ENCODE data around the gene ATG3. TPM values are rescaled to one million over a fixed set of nuclear protein-coding genes. Genes with fewer than 3 reads are reported as not detected.
A peak's percentile ranks its signal among the peaks of the same experiment; 100 is the strongest.

ATG3 gene
- total and polyA plus RNA-seq, 12 donors, result 14.0 to 64.3 (median 42.8) TPM

- no peak overlapping the region for H3K4me3 ChIP-seq
- no peaks in the 10 kb centered on the region for H3K9me3 ChIP-seq
- no peaks in the 10 kb centered on the region for H3K36me3 ChIP-seq
- ATAC-seq (no peak), DNase-seq (no peak)
- intact Hi-C loops (cut with DNase I), result no loop called here
- no peaks in the 10 kb centered on the region for H3K27me3 ChIP-seq
- 72 to 85% methylated on average over 3 of the region's 3 CpGs for WGBS, 2 donors
- TF ChIP-seq CTCF (IDR thresholded peaks at IDR 0.05), result no peak
- H3K27ac ChIP-seq, result no peak overlapping the region
- H3K4me1 ChIP-seq, result peaks cover 0 to 12% (median 7%) of the 10 kb centered on the region in 9 donors
Measured at GRCh38 chr3:112504123-112504522, 57.6 kb downstream of the ATG3 start.

- Histone ChIP-seq H3K36me3 (no peaks in the 10 kb centered on the region), H3K27ac (no peak overlapping the region), H3K4me3 (no peak overlapping the region), H3K9me3 (no peaks in the 10 kb centered on the region), H3K27me3 (no peaks in the 10 kb centered on the region), H3K4me1 (peaks cover 0 to 5% (median under 1%) of the 10 kb centered on the region in 9 donors)
- DNase-seq (no peak), ATAC-seq (no peak)
- no peak for TF ChIP-seq CTCF (IDR thresholded peaks at IDR 0.05)
- intact Hi-C loops (cut with DNase I), result no loop called here
- 93 to 94% methylated on average over 4 of the region's 4 CpGs for WGBS, 2 donors
Measured at GRCh38 chr3:112503304-112503972, 58.3 kb downstream of the ATG3 start.

- Histone ChIP-seq H3K36me3 (no peaks in the 10 kb centered on the region), H3K9me3 (no peaks in the 10 kb centered on the region), H3K27me3 (no peaks in the 10 kb centered on the region), H3K4me1 (no peaks in the 10 kb centered on the region), H3K4me3 (no peak overlapping the region), H3K27ac (no peak overlapping the region)
- WGBS, 2 donors, result 76 to 84% methylated on average over 2 of the region's 2 CpGs
- intact Hi-C loops (cut with DNase I), result no loop called here
- DNase-seq, result no peak
- peak in 2 of 8 donors; percentile 25 to 37 for ATAC-seq
- no peak for TF ChIP-seq CTCF (IDR thresholded peaks at IDR 0.05)
Measured at GRCh38 chr3:112500621-112501020, 61.1 kb downstream of the ATG3 start.

GRCh38 chr3:112498914-112499711 lies 62.6 kb downstream of the ATG3 start, which contains the start of gene BTLA:
Gene BTLA, minus strand, starts transcription at chr3:112499472. Its CDS starts 114 bp downstream, at chr3:112499358.
- Histone ChIP-seq H3K4me3 (peak within 1 kb of the TSS in 1 of 10 donors; percentile 38), H3K4me1 (no peaks in the 10 kb centered on the region), H3K27me3 (no peaks in the 10 kb centered on the region), H3K9me3 (peaks cover 0 to 8% (median 0%) of the 10 kb centered on the region in 11 donors), H3K36me3 (no peaks in the 10 kb centered on the region), H3K27ac (peak within 1 kb of the TSS in 1 of 10 donors; percentile 24)
- DNase-seq, result no peak
- TF ChIP-seq CTCF (IDR thresholded peaks at IDR 0.05), result no peak
- no peak for ATAC-seq
- intact Hi-C loops (cut with DNase I), result no loop called here
- 87 to 88% methylated on average over 12 of the region's 12 CpGs for WGBS, 2 donors

All from heart right ventricle (tissue), 16 donors.